Urinary bladder (tissue), 4 donors: ENCODE data around the gene USP17L30. TPM values are rescaled to one million over a fixed set of nuclear protein-coding genes. Genes with fewer than 3 reads are reported as not detected.
"Not testable (repeated sequence)": the region's sequence is repeated elsewhere in the genome, so short reads cannot be mapped to it uniquely, and the experiment has no call there.

ENCODE experiments used
- DNase-seq: peaks from one replicate; pipeline ENCODE4 v3.0.0-alpha.2; 2015; ENCODE audit errors: extremely low spot score
- H3K27ac ChIP-seq: one replicate; pipeline ENCODE4 v1.5.1; 2013; ENCODE audit warnings: low read depth, mild to moderate bottlenecking, moderate library complexity
- H3K36me3 ChIP-seq: one replicate; pipeline ENCODE4 v1.6.1; 2013; ENCODE audit warnings: mild to moderate bottlenecking, moderate library complexity; ENCODE audit not compliant: insufficient read depth
- H3K4me1 ChIP-seq: one replicate; pipeline ENCODE4 v1.6.1; 2013; ENCODE audit warnings: mild to moderate bottlenecking, moderate library complexity; ENCODE audit not compliant: insufficient read depth
- H3K4me3 ChIP-seq: one replicate; pipeline ENCODE4 v1.5.1; 2013; ENCODE audit warnings: low read depth, low read length
- WGBS: extraction: QIAGEN DNeasy Blood & Tissue Kit; methylation state at CpG from one replicate; pipeline ENCODE4 v1.1.7; 2013; 5-methylcytosine and 5-hydroxymethylcytosine counted together
- polyA plus RNA-seq: library from polyadenylated mRNA; stranded (reverse); fragments of 200-250 nt; gene quantifications from one replicate; pipeline ENCODE4 v1.2.3, GENCODE V29; 2013
- small RNA-seq: library from RNA; depleted of rRNA; stranded (forward); fragments of <200 nt; gene quantifications from one replicate; pipeline ENCODE3, GENCODE V24; 2014
- total RNA-seq: library from RNA; depleted of rRNA; stranded (reverse); fragments of >200 nt; gene quantifications from one replicate; pipeline ENCODE4 v1.2.3, GENCODE V29; 2014
- donor health status: healthy with polysubstance abuse.
- donor health status: healthy.

USP17L30 gene
- total and polyA plus RNA-seq, 2 donors, result not detected

DNA sequence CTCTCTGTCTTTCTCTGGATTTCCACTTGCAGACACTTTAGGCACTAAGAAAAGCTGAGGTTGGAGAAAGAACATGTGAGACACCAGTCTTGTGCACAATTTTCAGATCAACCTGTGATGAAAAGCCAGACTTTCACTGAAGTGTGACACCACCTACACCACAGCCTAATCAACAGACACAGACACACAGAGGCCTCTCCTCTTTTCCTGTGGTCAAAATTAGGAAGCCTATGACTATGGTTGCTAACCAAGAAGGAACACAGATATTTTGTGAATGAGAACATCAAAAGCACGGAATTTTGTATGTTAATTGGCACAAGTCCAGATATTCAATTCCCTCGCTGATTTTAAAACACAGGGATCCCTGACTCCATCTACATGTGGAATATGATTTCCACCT, 26.1 kb downstream of the USP17L30 start:
- not testable (repeated sequence) for H3K4me3 ChIP-seq, H3K36me3 ChIP-seq, DNase-seq, H3K27ac ChIP-seq, H3K4me1 ChIP-seq
- 15% methylated on average over 2 of the region's 2 CpGs for WGBS

DNA sequence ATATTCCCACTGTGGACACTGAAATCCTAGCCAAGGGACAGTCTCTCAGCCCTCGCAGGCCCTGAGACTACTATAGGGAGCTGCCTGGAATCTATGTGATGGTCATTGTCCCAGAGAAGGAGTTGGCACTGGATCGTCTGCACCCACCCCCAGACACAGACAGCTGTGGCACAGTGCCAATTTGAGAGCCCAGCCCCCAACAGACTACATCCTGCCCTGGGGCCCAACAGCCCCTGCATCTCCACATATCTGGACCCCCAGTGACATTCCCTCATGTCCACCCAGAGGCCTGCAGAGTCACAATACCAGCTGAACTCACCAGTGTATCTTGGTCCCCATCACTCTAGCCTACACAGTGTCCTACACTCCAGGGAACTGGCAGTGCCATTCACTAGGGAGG, 42.8 kb downstream of the USP17L30 start:
- H3K36me3 ChIP-seq, H3K4me3 ChIP-seq, H3K27ac ChIP-seq, H3K4me1 ChIP-seq, DNase-seq: not testable (repeated sequence)
- 57% methylated on average over 2 of the region's 2 CpGs for WGBS

DNA sequence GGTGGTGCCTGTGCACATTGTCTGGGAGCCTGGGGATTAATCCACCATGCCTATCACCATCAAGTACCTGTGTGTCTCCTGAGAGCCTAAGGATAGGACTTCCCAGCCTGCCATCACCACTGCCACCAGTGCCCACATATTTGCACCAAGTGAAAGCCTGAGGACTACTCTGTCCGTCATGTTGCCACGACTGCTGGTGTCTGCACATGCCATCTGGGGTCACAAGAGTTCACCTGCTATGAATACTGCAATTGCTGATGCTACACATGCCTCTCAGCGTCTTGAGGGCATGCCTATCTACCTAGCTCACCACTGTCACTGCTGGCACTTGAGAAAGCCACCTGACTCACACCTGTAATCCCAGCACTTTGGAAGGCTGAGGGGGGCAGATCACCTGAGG, 43.6 kb downstream of the USP17L30 start:
- not testable (repeated sequence) for DNase-seq, H3K36me3 ChIP-seq, H3K4me3 ChIP-seq, H3K27ac ChIP-seq, H3K4me1 ChIP-seq
- 82% methylated on average over 3 of the region's 3 CpGs for WGBS

DNA sequence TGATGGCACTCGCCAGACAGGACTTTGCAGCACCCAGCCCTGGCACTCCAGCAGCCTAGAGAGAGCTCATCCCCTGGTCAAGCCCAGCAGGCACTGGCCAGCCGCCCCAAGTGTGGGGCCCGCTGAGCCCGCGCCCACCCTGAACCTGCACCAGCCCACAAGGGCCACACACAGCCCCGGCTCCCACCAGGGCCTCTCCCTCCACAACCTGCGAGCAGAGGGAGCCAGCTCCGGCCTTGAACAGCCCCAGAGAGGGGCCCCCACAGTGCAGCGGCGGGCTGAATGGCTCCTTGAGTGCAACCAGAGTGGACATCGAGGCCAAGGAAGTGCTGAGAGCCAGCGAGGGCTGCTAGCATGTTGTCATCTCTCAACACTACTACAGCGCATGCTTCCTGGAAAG, 46.9 kb downstream of the USP17L30 start:
- no peaks in the 10 kb centered on the region for H3K4me1 ChIP-seq

More for the DNA sequence above, 46.9 kb downstream of the USP17L30 start:
- DNase-seq, result no peak
- no peaks in the 10 kb centered on the region for H3K36me3 ChIP-seq
- WGBS, result 89% methylated on average over 13 of the region's 13 CpGs
- H3K27ac ChIP-seq, result no peak overlapping the region
- H3K4me3 ChIP-seq, result no peak overlapping the region

Small RNA genes lying within 50 kb of the gene (small RNA-seq; reads per million reads assigned to genes)
- gene RNA5SP153, result not detected

Other genes with a start within 250 kb of the USP17L30 start
- not detected for gene FAM90A26, start 192.7 kb upstream of the USP17L30 start, total RNA-seq
- gene FAM90A26, start 192.7 kb upstream of the USP17L30 start, polyA plus RNA-seq, result not detected
- gene USP17L10, start 152.5 kb upstream of the USP17L30 start, total RNA-seq, result not detected
- gene USP17L10, start 152.5 kb upstream of the USP17L30 start, polyA plus RNA-seq, result not detected
- gene USP17L11, start 147.7 kb upstream of the USP17L30 start, total RNA-seq, result not detected
- gene USP17L11, start 147.7 kb upstream of the USP17L30 start, polyA plus RNA-seq, result not detected
- gene USP17L12, start 143.0 kb upstream of the USP17L30 start, total RNA-seq, result not detected
- gene USP17L12, start 143.0 kb upstream of the USP17L30 start, polyA plus RNA-seq, result not detected
- gene USP17L13, start 138.2 kb upstream of the USP17L30 start, total RNA-seq, result not detected
- not detected for gene USP17L13, start 138.2 kb upstream of the USP17L30 start, polyA plus RNA-seq
- gene USP17L15, start 128.7 kb upstream of the USP17L30 start, total RNA-seq, result not detected
- gene USP17L15, start 128.7 kb upstream of the USP17L30 start, polyA plus RNA-seq, result not detected
- not detected for gene USP17L17, start 119.2 kb upstream of the USP17L30 start, total RNA-seq
- not detected for gene USP17L17, start 119.2 kb upstream of the USP17L30 start, polyA plus RNA-seq
- not detected for gene USP17L18, start 114.5 kb upstream of the USP17L30 start, total RNA-seq
- not detected for gene USP17L18, start 114.5 kb upstream of the USP17L30 start, polyA plus RNA-seq
- not detected for gene USP17L19, start 109.8 kb upstream of the USP17L30 start, total RNA-seq
- gene USP17L19, start 109.8 kb upstream of the USP17L30 start, polyA plus RNA-seq, result not detected
- not detected for gene USP17L20, start 105.0 kb upstream of the USP17L30 start, total RNA-seq
- gene USP17L20, start 105.0 kb upstream of the USP17L30 start, polyA plus RNA-seq, result not detected
- gene USP17L21, start 100.3 kb upstream of the USP17L30 start, total RNA-seq, result not detected
- gene USP17L21, start 100.3 kb upstream of the USP17L30 start, polyA plus RNA-seq, result not detected
- not detected for gene USP17L22, start 95.5 kb upstream of the USP17L30 start, total RNA-seq
- not detected for gene USP17L22, start 95.5 kb upstream of the USP17L30 start, polyA plus RNA-seq
- not detected for gene USP17L24, start 38.0 kb upstream of the USP17L30 start, total RNA-seq
- gene USP17L24, start 38.0 kb upstream of the USP17L30 start, polyA plus RNA-seq, result not detected
- not detected for gene USP17L25, start 33.2 kb upstream of the USP17L30 start, total RNA-seq
- not detected for gene USP17L25, start 33.2 kb upstream of the USP17L30 start, polyA plus RNA-seq
- gene USP17L26, start 28.5 kb upstream of the USP17L30 start, total RNA-seq, result not detected
- gene USP17L26, start 28.5 kb upstream of the USP17L30 start, polyA plus RNA-seq, result not detected
- gene USP17L5, start 23.7 kb upstream of the USP17L30 start, total RNA-seq, result not detected
- not detected for gene USP17L5, start 23.7 kb upstream of the USP17L30 start, polyA plus RNA-seq
- gene USP17L27, start 19.0 kb upstream of the USP17L30 start, total RNA-seq, result not detected
- not detected for gene USP17L27, start 19.0 kb upstream of the USP17L30 start, polyA plus RNA-seq
- gene USP17L28, start 14.2 kb upstream of the USP17L30 start, total RNA-seq, result not detected
- gene USP17L28, start 14.2 kb upstream of the USP17L30 start, polyA plus RNA-seq, result not detected
- not detected for gene USP17L29, start 9.5 kb upstream of the USP17L30 start, total RNA-seq
- gene USP17L29, start 9.5 kb upstream of the USP17L30 start, polyA plus RNA-seq, result not detected
- gene DEFB131A, start 81.3 kb downstream of the USP17L30 start, total RNA-seq, result not detected
- not detected for gene DEFB131A, start 81.3 kb downstream of the USP17L30 start, polyA plus RNA-seq